Astrocyte of the hippocampus (primary cell): Measurements from ENCODE around the gene RABL6.
"Not testable (repeated sequence)": the region's sequence is repeated elsewhere in the genome, so short reads cannot be mapped to it uniquely, and the experiment has no call there.

Experiments used
- DNase-seq: peaks from one replicate; pipeline ENCODE4 v3.0.0; 2011; ENCODE audit warnings: low read depth, low spot score

The RABL6 gene

GRCh38 chr9:136835932-136836904 lies 28.5 kb downstream of the RABL6 start:
- no peak for DNase-seq

GRCh38 chr9:136837146-136837855 lies 29.6 kb downstream of the RABL6 start:
- DNase-seq: no peak

- DNase-seq: not testable (repeated sequence)
Measured at GRCh38 chr9:136837856-136838277, 30.1 kb downstream of the RABL6 start.

GRCh38 chr9:136838314-136839228 lies 30.8 kb downstream of the RABL6 start:
- DNase-seq: no peak

GRCh38 chr9:136839229-136840139 lies 31.7 kb downstream of the RABL6 start:
- no peak for DNase-seq

- no peak for DNase-seq
Measured at GRCh38 chr9:136840140-136840876, 32.6 kb downstream of the RABL6 start.

- DNase-seq: peak; percentile 76
Measured at GRCh38 chr9:136840877-136841645, 33.3 kb downstream of the RABL6 start.

GRCh38 chr9:136841646-136842379 lies 34.1 kb downstream of the RABL6 start:
- not testable (repeated sequence) for DNase-seq

GRCh38 chr9:136842380-136842948 lies 34.7 kb downstream of the RABL6 start, which contains the start of gene AJM1:
AJM1 (plus strand) TSS chr9:136842478; CDS start chr9:136844415, 1,937 bp downstream.
- DNase-seq: peak; percentile 90

- DNase-seq: not testable (repeated sequence)
Measured at GRCh38 chr9:136843159-136843800, 35.5 kb downstream of the RABL6 start.

GRCh38 chr9:136843801-136844740 lies 36.3 kb downstream of the RABL6 start:
- peak; percentile 51 for DNase-seq

GRCh38 chr9:136844761-136845464 lies 37.2 kb downstream of the RABL6 start:
- no peak for DNase-seq

GRCh38 chr9:136845465-136846260 lies 37.9 kb downstream of the RABL6 start:
- DNase-seq: no peak

GRCh38 chr9:136846376-136847087 lies 38.8 kb downstream of the RABL6 start:
- DNase-seq: peak; percentile 29
